H1 (cell line): ENCODE results near the gene GRM4. TPM values are rescaled to one million over a fixed set of nuclear protein-coding genes. Genes with fewer than 3 reads are reported as not detected.
A peak's percentile ranks its signal among the peaks of the same experiment; 100 is the strongest.

Source experiments
- CTCF ChIA-PET: fragments of 300-600 bp; sonication (Branson Sonifier 250); formaldehyde crosslinking; loops from one replicate; lab custom pipeline; 2021; ENCODE audit not compliant: partially characterized antibody; lab: Charles Lee
- POLR2A ChIA-PET: fragments of 300-600 bp; sonication (Branson Sonifier 250); formaldehyde crosslinking; loops from one replicate; lab custom pipeline; 2021; ENCODE audit warnings: inconsistent platforms; ENCODE audit not compliant: partially characterized antibody; lab: Charles Lee
- DNase-seq, 2 experiments: peaks; one replicate each; pipeline versions ENCODE4 v3.0.0 to v3.0.0-alpha.2; 2010 to 2022; ENCODE audit warnings: low spot score in 2 of 2, low read depth in 1 of 2, mixed read lengths in 1 of 2
- FAIRE-seq: peaks from 2 replicates; lab custom pipeline; 2011; peaks lifted over from hg19 to GRCh38; lab: Jason Lieb, UNC
- H2AFZ ChIP-seq: 2 replicates; pipeline ENCODE4 v1.8.1; 2012; ENCODE audit warnings: low read length, inconsistent platforms
- H2AK5ac ChIP-seq: 2 replicates; pipeline ENCODE4 v1.6.1; 2013; ENCODE audit warnings: low read depth, low read length
- H2BK120ac ChIP-seq: replicated peaks from 2 replicates; pipeline ENCODE3; 2013; ENCODE audit warnings: low read depth, low read length, inconsistent platforms
- H2BK12ac ChIP-seq: 2 replicates; pipeline ENCODE4 v1.6.1; 2013; ENCODE audit warnings: low read depth, low read length
- H2BK15ac ChIP-seq: 2 replicates; pipeline ENCODE4 v1.6.1; 2013; ENCODE audit warnings: low read length
- H2BK20ac ChIP-seq: 2 replicates; pipeline ENCODE4 v1.6.1; 2013; ENCODE audit warnings: low read length
- H2BK5ac ChIP-seq: 2 replicates; pipeline ENCODE4 v1.6.1; 2013; ENCODE audit warnings: low read depth, low read length
- H3K14ac ChIP-seq: 2 replicates; pipeline ENCODE4 v1.6.1; 2013; ENCODE audit warnings: inconsistent platforms; ENCODE audit not compliant: insufficient read length
- H3K18ac ChIP-seq: 2 replicates; pipeline ENCODE4 v1.6.1; 2013; ENCODE audit warnings: low read length; ENCODE audit errors: extremely low read depth
- H3K23ac ChIP-seq: 2 replicates; pipeline ENCODE4 v1.6.1; 2013; ENCODE audit warnings: inconsistent platforms; ENCODE audit not compliant: insufficient read length
- H3K23me2 ChIP-seq: 2 replicates; pipeline ENCODE4 v1.6.1; 2013; ENCODE audit warnings: low read depth, low read length
- H3K27ac ChIP-seq: 2 replicates; pipeline ENCODE4 v1.6.1; 2011; ENCODE audit warnings: low read depth, low read length, inconsistent platforms
- H3K27me3 ChIP-seq, 4 experiments: replicated peaks in 1 of 4; 1 replicate in 1 of 4; 2 replicates in 3 of 4; pipeline versions ENCODE4 v1.6.1 to v1.8.1; 2011 to 2013; ENCODE audit warnings: low read length in 3 of 4, mild to moderate bottlenecking in 3 of 4, inconsistent platforms in 2 of 4, mixed read lengths in 2 of 4, moderate library complexity in 1 of 4; ENCODE audit not compliant: control insufficient read depth in 3 of 4, insufficient read depth in 3 of 4; ENCODE audit errors: extremely low read depth in 1 of 4
- H3K36me3 ChIP-seq, 4 experiments: 2 replicates each; pipeline versions ENCODE4 v1.6.1 to v1.8.1; 2011 to 2013; ENCODE audit warnings: mild to moderate bottlenecking in 4 of 4, low read length in 3 of 4, moderate library complexity in 2 of 4, control low read depth in 1 of 4, inconsistent platforms in 1 of 4; ENCODE audit not compliant: insufficient read depth in 4 of 4, control insufficient read depth in 2 of 4
- H3K4ac ChIP-seq: replicated peaks from 2 replicates; pipeline ENCODE3; 2013; ENCODE audit warnings: low read length, low read depth, mixed read lengths, inconsistent platforms; ENCODE audit not compliant: insufficient read length
- H3K4me1 ChIP-seq, 4 experiments: replicated peaks in 1 of 4; 1 replicate in 1 of 4; 2 replicates in 3 of 4; pipeline versions ENCODE4 v1.6.1 to v1.8.1; 2011 to 2013; ENCODE audit warnings: low read length in 3 of 4, inconsistent platforms in 2 of 4, mixed read lengths in 1 of 4; ENCODE audit not compliant: insufficient read depth in 4 of 4, control insufficient read depth in 3 of 4
- H3K4me2 ChIP-seq, 2 experiments: 2 replicates each; pipeline versions ENCODE4 v1.6.1 to v1.8.1; 2011 to 2013; ENCODE audit warnings: low read depth in 2 of 2, low read length in 2 of 2, control low read depth in 1 of 2, inconsistent platforms in 1 of 2, mild to moderate bottlenecking in 1 of 2; ENCODE audit not compliant: insufficient read depth in 1 of 2
- H3K4me3 ChIP-seq, 4 experiments: fragments of 200-600, 300-600 bp in 1 of 4; sonication (generic), shearing (Covaris generic), sonication (Bioruptor Twin) in 1 of 4; 2 replicates each; pipeline versions ENCODE4 v1.5.1 to v1.8.1; 2011 to 2016; ENCODE audit warnings: low read length in 4 of 4, low read depth in 3 of 4, control low read depth in 2 of 4, inconsistent platforms in 2 of 4, mild to moderate bottlenecking in 2 of 4, mixed read lengths in 1 of 4, moderate library complexity in 1 of 4; ENCODE audit not compliant: insufficient read depth in 2 of 4; ENCODE audit errors: extremely low read depth in 1 of 4
- H3K56ac ChIP-seq: replicated peaks from 2 replicates; pipeline ENCODE3; 2013; ENCODE audit warnings: low read depth, mild to moderate bottlenecking, mixed read lengths, low read length, inconsistent platforms; ENCODE audit not compliant: insufficient read length
- H3K79me1 ChIP-seq: 2 replicates; pipeline ENCODE4 v1.6.1; 2013; ENCODE audit warnings: low read depth, low read length, control low read depth
- H3K79me2 ChIP-seq, 2 experiments: 2 replicates each; pipeline versions ENCODE4 v1.6.1 to v1.8.1; 2012 to 2013; ENCODE audit warnings: low read length in 2 of 2, mild to moderate bottlenecking in 2 of 2, inconsistent platforms in 1 of 2; ENCODE audit not compliant: insufficient read depth in 2 of 2, control insufficient read depth in 1 of 2
- H3K9ac ChIP-seq, 4 experiments: replicated peaks in 1 of 4; 1 replicate in 1 of 4; 2 replicates in 3 of 4; pipeline versions ENCODE4 v1.6.1 to v1.8.1; 2011 to 2013; ENCODE audit warnings: low read depth in 3 of 4, low read length in 3 of 4, control low read depth in 2 of 4, mild to moderate bottlenecking in 2 of 4, moderate library complexity in 2 of 4, inconsistent platforms in 1 of 4; ENCODE audit errors: extremely low read depth in 1 of 4
- H3K9me3 ChIP-seq, 2 experiments: 2 replicates each; pipeline versions ENCODE4 v1.6.1 to v1.8.1; 2012 to 2013; ENCODE audit warnings: mild to moderate bottlenecking in 2 of 2, moderate library complexity in 2 of 2, control low read depth in 1 of 2, inconsistent platforms in 1 of 2, low read depth in 1 of 2, low read length in 1 of 2, mixed read lengths in 1 of 2; ENCODE audit not compliant: insufficient read depth in 2 of 2
- H4K20me1 ChIP-seq, 2 experiments: replicated peaks in 1 of 2; 2 replicates each; pipeline versions ENCODE3 to v1.8.1; 2011 to 2013; ENCODE audit warnings: inconsistent platforms in 2 of 2, low read length in 2 of 2, mild to moderate bottlenecking in 1 of 2; ENCODE audit not compliant: insufficient read depth in 2 of 2, control insufficient read depth in 1 of 2
- H4K5ac ChIP-seq: 2 replicates; pipeline ENCODE4 v1.6.1; 2013; ENCODE audit warnings: low read length, low read depth, mixed read lengths, inconsistent platforms; ENCODE audit not compliant: insufficient read length
- H4K8ac ChIP-seq: 2 replicates; pipeline ENCODE4 v1.8.0; 2013; ENCODE audit warnings: mild to moderate bottlenecking, moderate library complexity, low read length, inconsistent platforms; ENCODE audit not compliant: insufficient read depth; ENCODE audit errors: extremely low read depth
- H4K91ac ChIP-seq: replicated peaks from 2 replicates; pipeline ENCODE3; 2013; ENCODE audit warnings: low read length, mixed read lengths, inconsistent platforms; ENCODE audit not compliant: insufficient read length
- CBX8 ChIP-seq: fragments of 300-800, 300-1000 bp; sonication (generic); IDR thresholded peaks from 2 replicates; pipeline ENCODE4 v1.7.1; 2016; ENCODE audit warnings: low read depth, low read length, borderline replicate concordance
- MAX ChIP-seq: IDR thresholded peaks from 2 replicates; pipeline ENCODE4 v1.6.1; 2012; ENCODE audit warnings: inconsistent platforms
- POU5F1 ChIP-seq: IDR thresholded peaks from 2 replicates; pipeline ENCODE4 v1.6.1; 2011; ENCODE audit warnings: low read depth, mild to moderate bottlenecking, low read length, moderate library complexity
- RAD21 ChIP-seq, 2 experiments: IDR thresholded peaks in 1 of 2; conservative IDR thresholded peaks in 1 of 2; 2 replicates each; pipeline ENCODE4 v1.6.1; 2011; ENCODE audit warnings: low read depth in 2 of 2, low read length in 2 of 2, improper control_type of control experiment in 1 of 2, inconsistent platforms in 1 of 2, mild to moderate bottlenecking in 1 of 2, moderate library complexity in 1 of 2
- SIX5 ChIP-seq: IDR thresholded peaks from 2 replicates; pipeline ENCODE4 v1.6.1; 2011; ENCODE audit warnings: mild to moderate bottlenecking, low read depth, low read length
- WGBS, 2 experiments: shearing (Covaris generic) in 1 of 2; methylation state at CpG; one replicate each; pipeline versions ENCODE4 v1.1.6 to v1.1.7; 2013 to 2015; ENCODE audit warnings: low lambda C conversion rate in 2 of 2, mixed read lengths in 2 of 2, inconsistent platforms in 1 of 2, low coverage in 1 of 2, missing lambda C conversion rate in 1 of 2; ENCODE audit not compliant: insufficient replicate concordance in 2 of 2, insufficient coverage in 1 of 2, insufficient read length in 1 of 2; ENCODE audit errors: extremely low coverage in 1 of 2, missing lambda C conversion rate in 1 of 2; 5-methylcytosine and 5-hydroxymethylcytosine counted together
- polyA plus RNA-seq, 7 experiments: library from polyadenylated mRNA; depleted of rRNA in 3 of 7; stranded (reverse) in 5 of 7; unstranded in 2 of 7; fragments of >200 nt in 5 of 7; fragments of 200-250 nt in 2 of 7; gene quantifications; 1 replicate in 5 of 7; 2 replicates in 1 of 7; 4 replicates in 1 of 7; pipeline versions ENCODE4 v1.2.1 to v1.2.3, GENCODE V29; 2011 to 2013; ENCODE audit warnings: missing spikeins in 2 of 7, mixed read lengths in 2 of 7
- total RNA-seq: library from RNA; stranded (reverse); fragmentation: NEBNext Ultra II Directional; extraction: Animal tissue kit (Norgen Biotek cat#: 25700); gene quantifications from 2 replicates; pipeline ENCODE4 v1.2.1, GENCODE V29; 2021

Gene GRM4
- total and polyA plus RNA-seq, 2 of the 8 experiments (the other 6 are each of a cell fraction or from before 2014, with no cell fraction given) = 19.6 to 21.5 TPM

GRCh38 chr6:34090935-34091334, 55.0 kb downstream of the GRM4 start:
- Histone ChIP-seq H3K4me3 (no peak overlapping the region), H2BK5ac (no peak overlapping the region), H3K56ac (no peak overlapping the region), H3K4ac (no peak overlapping the region), H3K9me3 (no peaks in the 10 kb centered on the region), H3K36me3 (no peaks in the 10 kb centered on the region), H2AK5ac (no peak overlapping the region), H3K9ac (no peak overlapping the region), H3K79me1 (no peaks in the 10 kb centered on the region), H2BK15ac (no peak overlapping the region), H4K8ac (peak overlapping the region; percentile 37; the same call in 1 of the 2 replicates), H2BK12ac (no peak overlapping the region), H3K18ac (no peak overlapping the region), H4K5ac (no peak overlapping the region), H3K27ac (no peak overlapping the region), H3K23ac (no peak overlapping the region), H3K27me3 (no peaks in the 10 kb centered on the region), H3K4me2 (no peak overlapping the region), H3K14ac (no peak overlapping the region), H4K91ac (no peak overlapping the region), H2AFZ (no peak overlapping the region), H3K79me2 (no peaks in the 10 kb centered on the region), H2BK20ac (no peak overlapping the region), H3K23me2 (no peaks in the 10 kb centered on the region), H3K4me1 (peaks cover 0 to 10% (median 2%) of the 10 kb centered on the region in 4 experiments; a peak in 2 of 7 replicates), H2BK120ac (no peak overlapping the region), H4K20me1 (peaks cover 0 to 3% of the 10 kb centered on the region in 2 experiments)
- ChIA-PET CTCF (interaction anchor here (0.9 to 2.1 kb wide), 4 partner anchors 11 to 67 kb away, joined by 3 to 11 read pairs (median 3); no protein-coding TSS in a partner anchor), POLR2A (no interaction called here)
- TF ChIP-seq MAX (no peak), RAD21 (IDR thresholded peaks at IDR 0.05 in 1 of 2, conservative IDR thresholded peaks at IDR 0.05 in 1 of 2; ENCODE audit: low read depth in 2 of 2, low read length in 2 of 2) (no peak), POU5F1 (no peak), CBX8 (no peak), SIX5 (no peak)
- FAIRE-seq = no peak
- WGBS, 2 experiments = 70% methylated on average over 5 of the region's 5 CpGs; no CpG with 5 or more reads in 1 of the 2 experiments
- no peak for DNase-seq
